ENCODE measurements around the gene KLK8. TPM values are rescaled to one million over a fixed set of nuclear protein-coding genes. Genes with fewer than 3 reads are reported as not detected.

KLK8 gene
- total and polyA plus RNA-seq, 2 of the 13 experiments (the other 11 are each of a cell fraction or from before 2014, with no cell fraction given): not detected

- Histone ChIP-seq H3K27ac (ENCODE audit: extremely low read length, insufficient read depth, low read length) (no peak overlapping the region), H3K4me1 (ENCODE audit: insufficient read depth, low read length) (no peaks in the 10 kb centered on the region), H2AFZ (ENCODE audit: low read length) (no peak overlapping the region), H4K20me1 (ENCODE audit: insufficient read depth, low read length) (no peaks in the 10 kb centered on the region), H3K79me2 (ENCODE audit: insufficient read depth, low read length) (no peaks in the 10 kb centered on the region), H3K9me3 (ENCODE audit: low read length) (no peaks in the 10 kb centered on the region), H3K27me3 (ENCODE audit: control insufficient read depth in 1 of 2, insufficient read depth in 2 of 2, low read length in 2 of 2) (peaks cover 11 to 43% of the 10 kb centered on the region in 2 experiments; a peak in 4 of 5 replicates), H3K4me3 (replicated peaks in 1 of 3; ENCODE audit: insufficient read depth in 1 of 3, low read depth in 2 of 3, low read length in 3 of 3) (no peak overlapping the region), H3K4me2 (ENCODE audit: low read depth, low read length) (no peak overlapping the region), H3K36me3 (replicated peaks in 1 of 2; ENCODE audit: control insufficient read depth in 1 of 2, insufficient read depth in 2 of 2, low read length in 2 of 2) (no peaks in the 10 kb centered on the region), H3K9ac (ENCODE audit: insufficient read depth, low read depth, low read length) (no peak overlapping the region)
- no TSS peak for BruUV-seq (replicated peaks)
- ChIA-PET CTCF (ENCODE audit: low intra/inter-chr PET ratio, low total read pairs) (no interaction called here), POLR2A (no interaction called here)
- 44% methylated on average over 2 of the region's 2 CpGs for WGBS (ENCODE audit: low lambda C conversion rate)
- TF ChIP-seq TBX3 (IDR thresholded peaks at IDR 0.05; ENCODE audit: borderline replicate concordance) (no peak), PLSCR1 (CRISPR knock-in tag; IDR thresholded peaks at IDR 0.05; ENCODE audit: borderline replicate concordance) (no peak), ZNF30 (CRISPR knock-in tag; IDR thresholded peaks at IDR 0.05) (no peak), ZNF790 (CRISPR knock-in tag; IDR thresholded peaks at IDR 0.05; ENCODE audit: borderline replicate concordance) (no peak), CBFB (CRISPR knock-in tag; IDR thresholded peaks at IDR 0.05) (no peak), RXRA (CRISPR knock-in tag; IDR thresholded peaks at IDR 0.05) (no peak), ZNF75D (CRISPR knock-in tag; IDR thresholded peaks at IDR 0.05; ENCODE audit: borderline replicate concordance) (no peak), MTF1 (CRISPR knock-in tag; IDR thresholded peaks at IDR 0.05) (no peak), ZNF605 (CRISPR knock-in tag; IDR thresholded peaks at IDR 0.05) (no peak), ZNF10 (CRISPR knock-in tag; IDR thresholded peaks at IDR 0.05; ENCODE audit: borderline replicate concordance, low read depth) (no peak)
- no peak for ATAC-seq
- no peak for DNase-seq (ENCODE audit: low spot score)
- in situ Hi-C loops (cut with HindIII; ENCODE audit: extremely low pct_ligation_motif_present, low pct_unique_long_range_greater_than_20kb) (no loop called here), intact Hi-C loops (cut with micrococcal nuclease; ENCODE audit: unreplicated experiment) (no loop called here)
- FAIRE-seq: no peak
Measured at GRCh38 chr19:51029718-51030117, 28.3 kb upstream of the KLK8 start.

All from HepG2 (cell line).